ENCODE results near the gene SEL1L2.

Gene SEL1L2

DNA sequence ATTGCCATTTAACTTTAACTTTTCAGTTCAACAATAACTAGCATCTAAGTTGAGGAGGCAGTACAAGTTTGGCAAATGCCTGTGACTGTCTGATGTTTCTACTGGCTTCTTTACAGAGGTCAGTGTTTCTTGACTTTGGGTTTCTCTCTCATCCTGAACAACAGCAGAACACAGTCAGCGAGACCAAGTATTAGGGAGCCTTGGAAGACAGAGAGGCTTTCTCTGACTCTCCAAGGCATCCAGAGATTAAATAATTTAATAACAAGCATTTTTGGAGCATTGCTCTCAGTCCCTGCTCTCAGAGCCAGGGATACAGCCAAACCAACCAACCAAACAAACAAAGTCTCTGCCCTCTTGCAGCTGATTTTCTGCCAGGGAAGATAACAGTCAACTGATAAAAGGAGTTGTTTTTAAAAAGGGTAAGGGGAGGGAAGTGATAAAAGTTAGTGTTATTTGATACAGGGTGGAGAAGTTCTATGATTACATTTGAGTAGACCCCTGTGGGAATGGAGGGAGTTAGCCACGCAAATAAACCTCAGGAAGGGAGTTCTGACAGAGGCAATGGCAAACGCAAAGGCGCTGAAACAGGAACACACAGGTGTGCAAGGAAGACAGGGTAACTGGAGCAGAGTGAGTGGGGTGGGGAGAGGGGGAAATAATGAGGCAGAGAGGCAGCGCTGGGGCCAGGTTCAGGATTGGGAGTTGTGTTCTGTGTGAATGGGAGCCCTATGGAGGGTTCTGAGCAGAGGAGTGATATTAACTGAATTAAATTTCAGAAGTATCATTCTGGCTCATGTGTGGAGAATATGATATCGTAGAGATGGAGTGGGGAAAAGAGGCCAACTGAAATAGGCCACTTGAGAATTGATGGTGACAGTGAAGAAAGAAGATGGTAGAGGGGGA, 55.2 kb downstream of the SEL1L2 start:
- TF ChIP-seq CTCF (IDR thresholded peaks at IDR 0.05; ENCODE audit: insufficient read depth, low read depth, low read length, missing control alignments) = no peak
- DNase-seq (ENCODE audit: low read depth) = no peak
- no peak overlapping the region for H3K4me3 ChIP-seq (ENCODE audit: low read length)

GRCh38 chr20:13930281-13930680, 60.1 kb downstream of the SEL1L2 start:
- H3K4me3 ChIP-seq (ENCODE audit: low read length) = no peak overlapping the region
- TF ChIP-seq CTCF (IDR thresholded peaks at IDR 0.05; ENCODE audit: insufficient read depth, low read depth, low read length, missing control alignments) = no peak
- DNase-seq (ENCODE audit: low read depth) = peak; percentile 14

- no peak for DNase-seq (ENCODE audit: low read depth)
- no peak overlapping the region for H3K4me3 ChIP-seq (ENCODE audit: low read length)
- TF ChIP-seq CTCF (IDR thresholded peaks at IDR 0.05; ENCODE audit: insufficient read depth, low read depth, low read length, missing control alignments) = no peak
Observed at GRCh38 chr20:13929836-13930235, 60.6 kb downstream of the SEL1L2 start.

- DNase-seq (ENCODE audit: low read depth) = no peak
- TF ChIP-seq CTCF (IDR thresholded peaks at IDR 0.05; ENCODE audit: insufficient read depth, low read depth, low read length, missing control alignments) = no peak
- no peak overlapping the region for H3K4me3 ChIP-seq (ENCODE audit: low read length)
Observed at GRCh38 chr20:13928901-13929300, 61.5 kb downstream of the SEL1L2 start.

- TF ChIP-seq CTCF (IDR thresholded peaks at IDR 0.05; ENCODE audit: insufficient read depth, low read depth, low read length, missing control alignments) = no peak
- no peak overlapping the region for H3K4me3 ChIP-seq (ENCODE audit: low read length)
- no peak for DNase-seq (ENCODE audit: low read depth)
Observed at GRCh38 chr20:13927171-13927570, 63.2 kb downstream of the SEL1L2 start.

DNA sequence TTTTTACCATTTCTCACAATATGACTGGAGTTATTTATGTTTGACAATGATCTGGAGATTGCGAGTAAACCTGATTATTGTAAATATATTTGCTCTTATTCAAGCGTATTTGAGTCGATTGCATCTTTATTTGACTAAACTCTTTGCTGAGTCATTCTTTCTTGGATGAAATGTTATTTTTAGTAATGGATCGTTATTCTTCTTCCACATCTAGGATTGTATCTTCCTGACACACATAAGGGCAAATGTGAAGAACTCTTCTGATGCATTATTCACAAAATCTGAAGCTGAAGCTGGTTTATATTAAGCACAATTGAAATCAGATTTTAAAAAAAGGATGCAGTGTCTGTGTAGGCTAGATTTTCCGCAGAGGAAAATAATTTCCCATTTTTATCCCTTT, 68.2 kb downstream of the SEL1L2 start:
- no peak for DNase-seq (ENCODE audit: low read depth)
- TF ChIP-seq CTCF (IDR thresholded peaks at IDR 0.05; ENCODE audit: insufficient read depth, low read depth, low read length, missing control alignments) = no peak
- H3K4me3 ChIP-seq (ENCODE audit: low read length) = no peak overlapping the region

GRCh38 chr20:13915284-13915683, 75.1 kb downstream of the SEL1L2 start:
- no peak for DNase-seq (ENCODE audit: low read depth)
- no peak for TF ChIP-seq CTCF (IDR thresholded peaks at IDR 0.05; ENCODE audit: insufficient read depth, low read depth, low read length, missing control alignments)
- H3K4me3 ChIP-seq (ENCODE audit: low read length) = no peak overlapping the region
